ENCODE data around the gene MARCHF2. TPM values are rescaled to one million over a fixed set of nuclear protein-coding genes. Genes with fewer than 3 reads are reported as not detected.

Gene MARCHF2
- total and polyA plus RNA-seq, 8 donors: 8.8 to 22.6 (median 11.4) TPM

GRCh38 chr19:8366961-8367326 is 46.2 kb upstream of the MARCHF2 start:
- Histone ChIP-seq H3K27ac (peak overlapping the region; percentile 41 to 81 (median 70)), H3K4me3 (peak overlapping the region in 2 of 4 donors; percentile 23 to 93), H3K4me1 (peaks cover 34 to 37% (median 37%) of the 10 kb centered on the region in 3 donors), H3K9me3 (no peaks in the 10 kb centered on the region), H3K27me3 (no peaks in the 10 kb centered on the region), H3K36me3 (peaks cover 0 to 27% (median 0%) of the 10 kb centered on the region in 3 donors)
- FAIRE-seq: no peak
- ATAC-seq: peak; percentile 2 to 12 (median 9)
- intact Hi-C loops (cut with DNase I): no loop called here
- 27 to 43% methylated on average over 13 of the region's 13 CpGs for WGBS, 2 donors
- peak in 3 of 6 donors; percentile 63 to 87 (median 83) for DNase-seq
- TF ChIP-seq, protein P1, sequence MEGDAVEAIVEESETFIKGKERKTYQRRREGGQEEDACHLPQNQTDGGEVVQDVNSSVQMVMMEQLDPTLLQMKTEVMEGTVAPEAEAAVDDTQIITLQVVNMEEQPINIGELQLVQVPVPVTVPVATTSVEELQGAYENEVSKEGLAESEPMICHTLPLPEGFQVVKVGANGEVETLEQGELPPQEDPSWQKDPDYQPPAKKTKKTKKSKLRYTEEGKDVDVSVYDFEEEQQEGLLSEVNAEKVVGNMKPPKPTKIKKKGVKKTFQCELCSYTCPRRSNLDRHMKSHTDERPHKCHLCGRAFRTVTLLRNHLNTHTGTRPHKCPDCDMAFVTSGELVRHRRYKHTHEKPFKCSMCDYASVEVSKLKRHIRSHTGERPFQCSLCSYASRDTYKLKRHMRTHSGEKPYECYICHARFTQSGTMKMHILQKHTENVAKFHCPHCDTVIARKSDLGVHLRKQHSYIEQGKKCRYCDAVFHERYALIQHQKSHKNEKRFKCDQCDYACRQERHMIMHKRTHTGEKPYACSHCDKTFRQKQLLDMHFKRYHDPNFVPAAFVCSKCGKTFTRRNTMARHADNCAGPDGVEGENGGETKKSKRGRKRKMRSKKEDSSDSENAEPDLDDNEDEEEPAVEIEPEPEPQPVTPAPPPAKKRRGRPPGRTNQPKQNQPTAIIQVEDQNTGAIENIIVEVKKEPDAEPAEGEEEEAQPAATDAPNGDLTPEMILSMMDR (IDR thresholded peaks at IDR 0.05): no peak

DNA sequence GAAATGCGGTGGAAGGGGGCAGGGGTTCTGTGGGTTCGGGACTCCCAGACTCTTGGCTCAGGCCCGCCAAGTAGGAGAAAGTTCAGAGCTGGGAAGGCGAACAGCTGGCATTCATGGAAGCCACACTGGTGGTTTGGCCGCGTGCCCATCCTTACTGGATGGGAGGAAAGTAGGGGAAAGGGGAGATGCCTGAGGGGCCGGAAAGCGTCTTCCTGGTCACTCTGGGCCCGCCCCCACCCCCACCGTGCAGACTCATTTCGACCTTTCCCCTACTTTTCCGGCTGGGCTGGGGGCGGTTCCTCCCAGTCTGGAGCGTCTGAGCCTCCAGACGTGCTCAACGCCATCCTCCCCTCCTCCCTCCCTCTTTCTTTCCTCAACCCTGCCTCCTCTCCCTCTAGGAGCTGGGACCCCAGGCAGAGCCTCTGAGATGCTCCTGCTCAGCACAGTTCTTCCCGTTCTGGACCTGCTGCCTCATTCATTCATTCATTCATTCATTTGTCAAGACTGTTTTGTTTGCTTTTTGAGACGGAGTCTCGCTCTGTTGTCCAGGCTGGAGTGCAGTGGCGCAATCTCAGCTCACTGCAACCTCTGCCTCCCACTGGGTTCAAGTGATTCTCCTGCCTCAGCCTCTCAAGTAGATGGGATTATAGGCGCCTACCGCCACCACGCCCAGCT is 45.6 kb upstream of the MARCHF2 start:
- Histone ChIP-seq H3K9me3 (no peaks in the 10 kb centered on the region), H3K27me3 (no peaks in the 10 kb centered on the region), H3K36me3 (peaks cover 0 to 29% (median 0%) of the 10 kb centered on the region in 3 donors), H3K27ac (peak overlapping the region; percentile 41 to 81 (median 70)), H3K4me3 (peak overlapping the region in 2 of 4 donors; percentile 23 to 93), H3K4me1 (peaks cover 31 to 34% (median 33%) of the 10 kb centered on the region in 3 donors)
- DNase-seq: peak; percentile 94 to 99 (median 98)
- TF ChIP-seq, protein P1 (IDR thresholded peaks at IDR 0.05): no peak
- peak; percentile 52 to 78 (median 70) for ATAC-seq
- no peak for FAIRE-seq
- WGBS, 2 donors: 17 to 19% methylated on average over 20 to 23 of the region's 23 CpGs
- intact Hi-C loops (cut with DNase I): no loop called here

DNA sequence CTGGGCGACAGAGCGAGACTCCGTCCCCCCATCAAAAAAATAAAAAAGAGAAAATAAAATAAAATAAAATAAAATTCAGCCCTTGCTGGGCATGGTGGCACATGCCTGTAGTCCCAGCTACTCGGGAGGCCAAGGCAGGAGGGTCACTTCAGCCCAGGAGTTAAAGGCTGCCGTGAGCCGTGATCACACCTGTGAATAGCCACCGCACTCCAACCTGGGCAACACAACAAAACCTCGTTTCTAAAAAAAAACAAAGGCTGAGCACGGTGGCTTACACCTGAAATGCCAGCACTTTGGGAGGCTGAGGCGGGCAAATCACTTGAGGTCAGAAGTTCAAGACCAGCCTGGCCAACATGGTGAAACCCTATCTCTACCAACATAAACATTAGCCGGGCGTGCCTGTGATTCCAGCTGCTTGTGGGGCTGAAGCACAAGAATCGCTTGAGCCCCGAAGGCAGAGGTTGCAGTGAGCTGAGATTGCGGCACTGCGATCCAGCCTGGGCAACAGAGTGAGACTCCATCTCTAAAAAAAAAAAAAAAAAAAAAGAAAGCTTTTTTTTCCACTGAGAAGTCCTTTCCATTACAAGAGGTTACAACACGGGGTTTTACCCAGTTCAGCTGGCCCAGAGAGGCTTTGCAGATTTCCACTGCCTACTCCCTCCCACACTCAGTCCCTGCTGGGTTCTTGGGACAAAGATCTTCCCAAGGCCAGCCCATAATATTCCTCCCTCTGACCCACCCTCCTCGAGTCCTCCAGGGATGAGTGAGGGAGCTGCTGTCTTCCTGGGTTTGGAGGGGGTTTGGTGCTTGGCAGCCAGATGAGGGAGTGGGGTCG is 42.7 kb upstream of the MARCHF2 start:
- no peak for FAIRE-seq
- intact Hi-C loops (cut with DNase I): no loop called here
- Histone ChIP-seq H3K27ac (peak overlapping the region in 1 of 4 donors; percentile 8), H3K9me3 (no peaks in the 10 kb centered on the region), H3K4me3 (no peak overlapping the region), H3K36me3 (peaks cover 0 to 47% (median 0%) of the 10 kb centered on the region in 3 donors), H3K27me3 (no peaks in the 10 kb centered on the region), H3K4me1 (peaks cover 12 to 28% (median 22%) of the 10 kb centered on the region in 3 donors)
- ATAC-seq: no peak
- TF ChIP-seq, protein P1 (IDR thresholded peaks at IDR 0.05): no peak
- peak in 3 of 6 donors; percentile 10 to 20 (median 15) for DNase-seq
- WGBS, 2 donors: 64 to 71% methylated on average over 19 of the region's 19 CpGs

DNA sequence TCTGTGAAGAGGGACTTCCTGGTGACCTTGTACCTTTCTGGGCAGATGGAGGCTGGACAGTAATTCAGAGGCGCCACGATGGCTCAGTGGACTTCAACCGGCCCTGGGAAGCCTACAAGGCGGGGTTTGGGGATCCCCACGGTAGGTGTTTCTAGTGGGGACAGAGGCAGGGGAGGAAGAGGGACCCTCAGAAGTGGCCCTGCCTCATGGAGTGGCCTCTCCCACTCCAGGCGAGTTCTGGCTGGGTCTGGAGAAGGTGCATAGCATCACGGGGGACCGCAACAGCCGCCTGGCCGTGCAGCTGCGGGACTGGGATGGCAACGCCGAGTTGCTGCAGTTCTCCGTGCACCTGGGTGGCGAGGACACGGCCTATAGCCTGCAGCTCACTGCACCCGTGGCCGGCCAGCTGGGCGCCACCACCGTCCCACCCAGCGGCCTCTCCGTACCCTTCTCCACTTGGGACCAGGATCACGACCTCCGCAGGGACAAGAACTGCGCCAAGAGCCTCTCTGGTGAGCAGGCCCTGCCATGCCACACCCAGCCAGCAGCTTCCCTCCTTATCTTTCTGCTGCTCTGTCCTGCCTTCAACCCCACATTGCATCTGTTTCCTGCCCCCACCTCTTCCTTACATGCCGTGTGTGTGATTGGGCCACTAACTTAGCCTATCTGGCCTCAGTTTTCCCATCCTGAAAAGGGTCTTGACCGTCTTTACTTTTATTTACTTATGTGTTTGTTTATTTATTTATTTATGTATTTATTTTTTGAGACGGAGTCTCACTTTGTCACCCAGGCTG is 41.9 kb upstream of the MARCHF2 start:
- FAIRE-seq: no peak
- intact Hi-C loops (cut with DNase I): no loop called here
- ATAC-seq: no peak
- 84 to 85% methylated on average over 27 to 28 of the region's 28 CpGs for WGBS, 2 donors
- Histone ChIP-seq H3K27me3 (no peaks in the 10 kb centered on the region), H3K4me1 (peaks cover 12 to 28% (median 22%) of the 10 kb centered on the region in 3 donors), H3K4me3 (no peak overlapping the region), H3K9me3 (no peaks in the 10 kb centered on the region), H3K36me3 (peaks cover 0 to 47% (median 0%) of the 10 kb centered on the region in 3 donors), H3K27ac (peak overlapping the region in 2 of 4 donors; percentile 8 to 13)
- TF ChIP-seq, protein P1 (IDR thresholded peaks at IDR 0.05): no peak
- peak in 4 of 6 donors; percentile 4 to 65 (median 34) for DNase-seq
